ENCODE results near the gene LRRFIP1.

DNA sequence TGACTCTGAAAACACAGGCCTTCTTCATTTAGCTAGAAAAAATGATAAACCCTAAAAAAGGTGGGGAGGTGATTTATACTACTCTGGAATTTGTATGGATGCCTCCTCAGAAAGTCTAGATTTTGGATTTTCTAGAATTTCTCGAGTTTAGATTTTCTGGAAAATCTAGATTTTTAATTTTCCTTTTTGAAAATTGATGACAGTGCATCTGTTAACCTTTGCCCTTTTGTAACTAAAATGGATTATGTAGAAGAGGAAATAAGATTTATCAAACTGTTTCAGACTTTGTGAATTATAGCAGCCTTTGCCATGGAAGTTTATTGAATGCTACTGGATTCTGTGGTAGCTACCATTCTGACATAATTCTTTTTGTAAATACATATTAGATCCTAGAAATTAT, 95.6 kb downstream of the LRRFIP1 start:
- TF ChIP-seq CTCF (IDR thresholded peaks at IDR 0.05) (no peak), POLR2A (IDR thresholded peaks at IDR 0.05) (no peak), EP300 (IDR thresholded peaks at IDR 0.05) (no peak)

Data from ovary (tissue), 3 donors.